B cell (primary cell): Measurements from ENCODE around the gene BMP7. TPM values are rescaled to one million over a fixed set of nuclear protein-coding genes. Genes with fewer than 3 reads are reported as not detected.

Experiments used
- ATAC-seq: fragments of 200-7000 bp; cut with Tn5 transposase; one replicate; pipeline ENCODE4 v1.10.0; 2021; ENCODE audit warnings: low read depth, mild to moderate bottlenecking, moderate number of reproducible peaks, moderate library complexity
- CTCF ChIA-PET: fragments of 350-600 bp; sonication (Branson Sonifier 250); formaldehyde crosslinking; loops from one replicate; lab custom pipeline; 2021; ENCODE audit warnings: antibody characterized with exemption, inconsistent platforms; lab: Charles Lee
- POLR2A ChIA-PET: fragments of 350-600 bp; sonication (Branson Sonifier 250); formaldehyde crosslinking; loops from one replicate; lab custom pipeline; 2021; ENCODE audit warnings: antibody characterized with exemption; lab: Charles Lee
- DNase-seq: peaks from one replicate; pipeline ENCODE4 v3.0.0; 2013
- H2AFZ ChIP-seq: 2 replicates; pipeline ENCODE4 v1.6.1; 2012; ENCODE audit warnings: mild to moderate bottlenecking, low read depth, low read length; ENCODE audit not compliant: insufficient read depth, poor library complexity, severe bottlenecking
- H3K27ac ChIP-seq, 2 donors: 1 replicate in 1 of 2; 2 replicates in 1 of 2; pipeline ENCODE4 v1.5.1; 2012 to 2013; ENCODE audit warnings: low read length in 2 of 2, mild to moderate bottlenecking in 2 of 2, moderate library complexity in 1 of 2
- H3K27me3 ChIP-seq, 4 experiments: fragments of 200-600 bp in 1 of 4; sonication (generic) in 1 of 4; replicated peaks in 1 of 4; 1 replicate in 2 of 4; 2 replicates in 2 of 4; pipeline versions ENCODE4 v1.6.1 to v1.7.0; 2013 to 2016; ENCODE audit warnings: low read length in 3 of 4, mild to moderate bottlenecking in 2 of 4, mixed read lengths in 1 of 4, moderate library complexity in 1 of 4; ENCODE audit not compliant: insufficient read depth in 4 of 4, control insufficient read depth in 3 of 4; ENCODE audit errors: control extremely low read depth in 1 of 4
- H3K36me3 ChIP-seq, 2 experiments: replicated peaks in 1 of 2; 1 replicate in 1 of 2; 2 replicates in 1 of 2; pipeline versions ENCODE4 v1.6.1 to v1.7.1; 2013; ENCODE audit warnings: low read length in 1 of 2; ENCODE audit not compliant: insufficient read depth in 2 of 2, control insufficient read depth in 1 of 2; ENCODE audit errors: control extremely low read depth in 1 of 2, extremely low read depth in 1 of 2
- H3K4me1 ChIP-seq, 2 donors: fragments of 200-600 bp in 1 of 2; sonication (generic) in 1 of 2; 1 replicate in 1 of 2; 2 replicates in 1 of 2; pipeline versions ENCODE4 v1.5.1 to v1.6.1; 2013 to 2017; ENCODE audit warnings: low read length in 2 of 2; ENCODE audit not compliant: control insufficient read depth in 2 of 2, insufficient read depth in 2 of 2
- H3K4me2 ChIP-seq: replicated peaks from 2 replicates; pipeline ENCODE3; 2012; ENCODE audit warnings: mild to moderate bottlenecking, low read depth, low read length; ENCODE audit not compliant: poor library complexity, severe bottlenecking
- H3K4me3 ChIP-seq, 5 experiments: fragments of 200-600 bp in 1 of 5; sonication (generic) in 1 of 5; 1 replicate in 3 of 5; 2 replicates in 2 of 5; pipeline versions ENCODE4 v1.5.1 to v1.7.0; 2011 to 2016; ENCODE audit warnings: low read length in 4 of 5, mild to moderate bottlenecking in 4 of 5, low read depth in 2 of 5, control low read depth in 1 of 5, moderate library complexity in 1 of 5; ENCODE audit not compliant: insufficient read depth in 1 of 5; ENCODE audit errors: control extremely low read depth in 1 of 5, extremely low read depth in 1 of 5
- H3K79me2 ChIP-seq: fragments of 200-600 bp; sonication (generic); one replicate; pipeline ENCODE4 v1.6.0; 2016; ENCODE audit warnings: low read length; ENCODE audit not compliant: control insufficient read depth, insufficient read depth
- H3K9ac ChIP-seq: fragments of 200-600 bp; sonication (generic); 2 replicates; pipeline ENCODE4 v1.6.1; 2017; ENCODE audit warnings: mild to moderate bottlenecking, low read length, moderate library complexity
- H3K9me3 ChIP-seq, 3 donors: one replicate each; pipeline versions ENCODE4 v1.6.1 to v1.7.1; 2013; ENCODE audit warnings: low read length in 2 of 3; ENCODE audit not compliant: control insufficient read depth in 2 of 3, insufficient read depth in 1 of 3; ENCODE audit errors: control extremely low read depth in 1 of 3
- H4K20me1 ChIP-seq: 2 replicates; pipeline ENCODE4 v1.6.0; 2012; ENCODE audit warnings: mild to moderate bottlenecking, low read length; ENCODE audit not compliant: insufficient read depth, control insufficient read depth, poor library complexity, severe bottlenecking
- H3K27ac Mint-ChIP-seq: one replicate; pipeline ENCODE4 v1.8.0; 2021; ENCODE audit warnings: mixed read lengths
- H3K27me3 Mint-ChIP-seq: one replicate; pipeline ENCODE4 v1.8.0; 2021; ENCODE audit warnings: mixed read lengths
- H3K4me1 Mint-ChIP-seq: one replicate; pipeline ENCODE4 v1.8.0; 2021; ENCODE audit warnings: mixed read lengths
- H3K4me3 Mint-ChIP-seq: one replicate; pipeline ENCODE4 v1.8.0; 2021; ENCODE audit warnings: mixed read lengths
- H3K9me3 Mint-ChIP-seq: one replicate; pipeline ENCODE4 v1.8.0; 2022; ENCODE audit warnings: mixed read lengths; ENCODE audit not compliant: insufficient read depth
- CTCF ChIP-seq: fragments of 200-600 bp; IDR thresholded peaks from one replicate; pipeline ENCODE4 v1.8.0; 2022; ENCODE audit warnings: antibody characterized with exemption, mild to moderate bottlenecking
- EZH2 ChIP-seq: IDR thresholded peaks from 2 replicates; pipeline ENCODE4 v1.6.1; 2012; ENCODE audit warnings: borderline replicate concordance, low read depth, mild to moderate bottlenecking, moderate library complexity, low read length; ENCODE audit not compliant: insufficient read depth, poor library complexity, severe bottlenecking
- WGBS: methylation state at CpG from one replicate; pipeline ENCODE4 v1.1.5; 2013; ENCODE audit warnings: missing lambda C conversion rate; ENCODE audit not compliant: insufficient coverage; 5-methylcytosine and 5-hydroxymethylcytosine counted together
- intact Hi-C: fragments of 100-400 bp; cut with micrococcal nuclease; formaldehyde crosslinking; loops from one replicate; pipeline ENCODE4 v1.10.0; 2022
- polyA plus RNA-seq: library from polyadenylated mRNA; depleted of rRNA; stranded (reverse); fragments of >200 nt; gene quantifications from 2 replicates; pipeline ENCODE4 v1.2.3, GENCODE V29; 2012
- total RNA-seq, 2 donors: library from RNA; stranded (reverse); fragments of 120-200 nt in 1 of 2; gene quantifications; 1 replicate in 1 of 2; 2 replicates in 1 of 2; pipeline versions ENCODE4 v1.2.3 to v1.2.4, GENCODE V29; 2013 to 2022

Gene BMP7
- total and polyA plus RNA-seq, 2 donors (not counting 1 experiment from before 2014, with no cell fraction given): not detected

GRCh38 chr20:57128044-57128757 is 138.2 kb downstream of the BMP7 start:
- Histone ChIP-seq H3K4me1 (no peaks in the 10 kb centered on the region), H3K4me3 (no peak overlapping the region), H2AFZ (no peak overlapping the region), H3K79me2 (no peaks in the 10 kb centered on the region), H3K9me3 (no peaks in the 10 kb centered on the region), H3K4me2 (no peak overlapping the region), H3K9ac (no peak overlapping the region), H3K36me3 (no peaks in the 10 kb centered on the region), H4K20me1 (no peaks in the 10 kb centered on the region), H3K27ac (no peak overlapping the region), H3K27me3 (peaks cover 0 to 4% (median 0%) of the 10 kb centered on the region in 4 experiments)
- DNase-seq: no peak
- Mint-ChIP-seq H3K27me3 (peaks cover 20% of the 10 kb centered on the region), H3K9me3 (no peaks in the 10 kb centered on the region), H3K4me1 (no peaks in the 10 kb centered on the region), H3K27ac (no peak overlapping the region), H3K4me3 (no peak overlapping the region)
- ChIA-PET CTCF (no interaction called here), POLR2A (no interaction called here)
- TF ChIP-seq EZH2: no peak
- TF ChIP-seq CTCF: no peak
- WGBS: 84% methylated on average over 15 of the region's 15 CpGs
- ATAC-seq: no peak
- intact Hi-C loops: no loop called here

- Histone ChIP-seq H3K36me3 (no peaks in the 10 kb centered on the region), H3K9ac (no peak overlapping the region), H3K4me2 (no peak overlapping the region), H4K20me1 (no peaks in the 10 kb centered on the region), H3K27me3 (peaks cover 0 to 4% (median 0%) of the 10 kb centered on the region in 4 experiments), H3K4me1 (no peaks in the 10 kb centered on the region), H2AFZ (no peak overlapping the region), H3K27ac (no peak overlapping the region), H3K79me2 (no peaks in the 10 kb centered on the region), H3K4me3 (no peak overlapping the region), H3K9me3 (no peaks in the 10 kb centered on the region)
- intact Hi-C loops: no loop called here
- DNase-seq (no peak), ATAC-seq (no peak)
- H3K4me1 Mint-ChIP-seq: no peaks in the 10 kb centered on the region
- POLR2A ChIA-PET: no interaction called here
- TF ChIP-seq CTCF: no peak
- no peak for TF ChIP-seq EZH2
- no peaks in the 10 kb centered on the region for H3K9me3 Mint-ChIP-seq
- CTCF ChIA-PET: no interaction called here
- H3K27ac Mint-ChIP-seq: no peak overlapping the region
- 66% methylated on average over 17 of the region's 17 CpGs for WGBS
- peaks cover 12% of the 10 kb centered on the region for H3K27me3 Mint-ChIP-seq
- H3K4me3 Mint-ChIP-seq: no peak overlapping the region
Measured at GRCh38 chr20:57126481-57127092, 139.9 kb downstream of the BMP7 start.
